Peyer's patch (tissue), 4 donors: ENCODE data around the gene ARHGAP26. TPM values are rescaled to one million over a fixed set of nuclear protein-coding genes. Genes with fewer than 3 reads are reported as not detected.

Experiments used
- DNase-seq, 3 donors: peaks; one replicate each; pipeline ENCODE4 v3.0.0-alpha.2; 2017 to 2019
- H3K27ac ChIP-seq, 4 donors: fragments of 200-600 bp; sonication (generic); one replicate each; pipeline ENCODE4 v1.5.1; 2016 to 2019
- H3K27me3 ChIP-seq, 2 donors: fragments of 200-600 bp; sonication (generic); one replicate each; pipeline ENCODE4 v1.5.1; 2019
- H3K36me3 ChIP-seq, 3 donors: fragments of 200-600 bp; sonication (generic); one replicate each; pipeline ENCODE4 v1.5.1; 2016 to 2019
- H3K4me1 ChIP-seq, 4 donors: fragments of 200-600 bp; sonication (generic); one replicate each; pipeline ENCODE4 v1.5.1; 2016 to 2019
- H3K4me3 ChIP-seq, 4 donors: fragments of 200-600 bp; sonication (generic); 1 replicate in 3 of 4; 2 replicates in 1 of 4; pipeline ENCODE4 v1.5.1; 2016 to 2019; ENCODE audit warnings: mild to moderate bottlenecking in 1 of 4
- H3K9me3 ChIP-seq, 4 donors: fragments of 200-600 bp; sonication (generic); one replicate each; pipeline ENCODE4 v1.5.1; 2016 to 2019; ENCODE audit warnings: mild to moderate bottlenecking in 1 of 4
- CTCF ChIP-seq, 6 experiments: fragments of 450-650 bp in 4 of 6; fragments of 200-600 bp in 2 of 6; sonication (generic) in 1 of 6; IDR thresholded peaks; one replicate each; pipeline ENCODE4 v1.5.1; 2017 to 2019; ENCODE audit warnings: antibody characterized with exemption in 6 of 6, mild to moderate bottlenecking in 3 of 6, moderate library complexity in 1 of 6
- POLR2A ChIP-seq, 2 donors: fragments of 450-650 bp; IDR thresholded peaks; one replicate each; pipeline ENCODE4 v1.5.1; 2017; ENCODE audit warnings: antibody characterized with exemption in 2 of 2, mild to moderate bottlenecking in 2 of 2, moderate library complexity in 2 of 2
- total RNA-seq, 4 donors: library from RNA; depleted of rRNA; stranded (reverse); fragments of >200 nt; gene quantifications; one replicate each; pipeline ENCODE4 v1.1.0, GENCODE V29; 2016

ARHGAP26 gene
- total RNA-seq, 4 donors from 2014 or later = 60.1 to 180 (median 126) TPM

GRCh38 chr5:143033535-143034250 lies 263.5 kb downstream of the ARHGAP26 start:
- TF ChIP-seq POLR2A (IDR thresholded peaks at IDR 0.05) (no peak), CTCF (IDR thresholded peaks at IDR 0.05) (no peak)
- Histone ChIP-seq H3K4me1 (no peaks in the 10 kb centered on the region), H3K36me3 (peaks cover 0 to 6% (median 0%) of the 10 kb centered on the region in 3 donors), H3K27me3 (no peaks in the 10 kb centered on the region), H3K4me3 (no peak overlapping the region), H3K9me3 (no peaks in the 10 kb centered on the region), H3K27ac (no peak overlapping the region)
- no peak for DNase-seq

- no peaks in the 10 kb centered on the region for H3K9me3 ChIP-seq
- DNase-seq = no peak
- H3K36me3 ChIP-seq = peaks cover 0 to 12% (median 0%) of the 10 kb centered on the region in 3 donors
- no peaks in the 10 kb centered on the region for H3K27me3 ChIP-seq
- H3K4me1 ChIP-seq = no peaks in the 10 kb centered on the region
- no peak overlapping the region for H3K4me3 ChIP-seq
- no peak overlapping the region for H3K27ac ChIP-seq
- TF ChIP-seq POLR2A (IDR thresholded peaks at IDR 0.05) (no peak), CTCF (IDR thresholded peaks at IDR 0.05) (no peak)
Observed at GRCh38 chr5:143036146-143036927, 266.2 kb downstream of the ARHGAP26 start.

GRCh38 chr5:143037071-143037470 lies 266.9 kb downstream of the ARHGAP26 start:
- no peak overlapping the region for H3K27ac ChIP-seq
- no peaks in the 10 kb centered on the region for H3K9me3 ChIP-seq
- no peaks in the 10 kb centered on the region for H3K4me1 ChIP-seq
- no peak for TF ChIP-seq CTCF (IDR thresholded peaks at IDR 0.05)
- TF ChIP-seq POLR2A (IDR thresholded peaks at IDR 0.05) = no peak
- no peak overlapping the region for H3K4me3 ChIP-seq
- no peak for DNase-seq
- peaks cover 0 to 20% (median 0%) of the 10 kb centered on the region in 3 donors for H3K36me3 ChIP-seq
- H3K27me3 ChIP-seq = no peaks in the 10 kb centered on the region

- Histone ChIP-seq H3K27ac (no peak overlapping the region), H3K36me3 (peaks cover 0 to 25% (median 0%) of the 10 kb centered on the region in 3 donors), H3K4me1 (no peaks in the 10 kb centered on the region), H3K4me3 (no peak overlapping the region), H3K9me3 (no peaks in the 10 kb centered on the region), H3K27me3 (no peaks in the 10 kb centered on the region)
- TF ChIP-seq POLR2A (IDR thresholded peaks at IDR 0.05) = no peak
- TF ChIP-seq CTCF (IDR thresholded peaks at IDR 0.05) = no peak
- DNase-seq = no peak
Observed at GRCh38 chr5:143037708-143038107, 267.5 kb downstream of the ARHGAP26 start.

GRCh38 chr5:143040622-143041021 lies 270.4 kb downstream of the ARHGAP26 start:
- Histone ChIP-seq H3K9me3 (no peaks in the 10 kb centered on the region), H3K36me3 (peaks cover 0 to 46% (median 0%) of the 10 kb centered on the region in 3 donors), H3K27me3 (no peaks in the 10 kb centered on the region), H3K4me1 (no peaks in the 10 kb centered on the region), H3K27ac (no peak overlapping the region), H3K4me3 (no peak overlapping the region)
- TF ChIP-seq POLR2A (IDR thresholded peaks at IDR 0.05) = no peak
- TF ChIP-seq CTCF (IDR thresholded peaks at IDR 0.05) = no peak
- no peak for DNase-seq
